A549 (cell line): ENCODE data around the gene C15orf39. TPM values are rescaled to one million over a fixed set of nuclear protein-coding genes. Genes with fewer than 3 reads are reported as not detected.

ENCODE experiments used
- ATAC-seq, 2 experiments: fragments of 200-7000 bp in 1 of 2; fragments of >200 bp in 1 of 2; cut with Nextera tagmentation in 1 of 2; cut with Tn5 transposase in 1 of 2; 3 replicates each; pipeline versions ENCODE4 v1.8.0 to v1.9.1; 2018 to 2020; ENCODE audit warnings: mild to moderate bottlenecking in 1 of 2, moderate library complexity in 1 of 2
- CTCF ChIA-PET: fragments of 300-600 bp; sonication (Branson Sonifier 250); formaldehyde crosslinking; extraction: SDS; loops from one replicate; lab custom pipeline; 2021; ENCODE audit warnings: antibody characterized with exemption, inconsistent platforms; lab: Yijun Ruan, JAX
- POLR2A ChIA-PET: fragments of 350-600 bp; formaldehyde crosslinking; extraction: SDS; loops from one replicate; lab custom pipeline; 2021; ENCODE audit warnings: antibody characterized with exemption, inconsistent platforms; lab: Yijun Ruan, JAX
- DNase-seq, 2 experiments: peaks; one replicate each; pipeline versions ENCODE4 v3.0.0 to v3.0.0-alpha.2; 2011 to 2016; ENCODE audit warnings: low read depth in 1 of 2, low spot score in 1 of 2
- FAIRE-seq: peaks from 2 replicates; lab custom pipeline; 2011; peaks lifted over from hg19 to GRCh38; lab: Jason Lieb, UNC
- H3K27ac ChIP-seq, 2 experiments: fragments of >200 bp; sonication (Bioruptor Twin); formaldehyde crosslinking; 3 replicates each; pipeline ENCODE4 v1.5.1; 2016 to 2017
- H3K4me1 ChIP-seq: fragments of >200 bp; sonication (Bioruptor Twin); formaldehyde crosslinking; 3 replicates; pipeline ENCODE4 v1.6.1; 2016
- H3K4me2 ChIP-seq: fragments of >200 bp; sonication (Bioruptor Twin); formaldehyde crosslinking; 3 replicates; pipeline ENCODE4 v1.6.1; 2016
- H3K4me3 ChIP-seq: fragments of >200 bp; sonication (Bioruptor Twin); formaldehyde crosslinking; 3 replicates; pipeline ENCODE4 v1.5.1; 2016
- H3K9me3 ChIP-seq: fragments of >200 bp; sonication (Bioruptor Twin); formaldehyde crosslinking; 3 replicates; pipeline ENCODE4 v1.6.1; 2016
- BCL3 ChIP-seq: fragments of >200 bp; sonication (Bioruptor Twin); formaldehyde crosslinking; IDR thresholded peaks from 3 replicates; pipeline ENCODE4 v1.6.1; 2016
- CBX2 ChIP-seq: fragments of 200-600 bp; sonication (generic); IDR thresholded peaks from 2 replicates; pipeline ENCODE4 v1.6.1; 2016; ENCODE audit warnings: low read depth, mild to moderate bottlenecking, borderline replicate concordance
- CHD2 ChIP-seq: fragments of 150-350 bp; IDR thresholded peaks from 2 replicates; pipeline ENCODE4 v1.6.1; 2014; ENCODE audit warnings: low read length; ENCODE audit not compliant: partially characterized antibody
- CTCF ChIP-seq: fragments of >200 bp; sonication (Bioruptor Twin); formaldehyde crosslinking; IDR thresholded peaks from 3 replicates; pipeline ENCODE4 v1.5.1; 2016
- HES2 ChIP-seq: fragments of >200 bp; sonication (Bioruptor Twin); formaldehyde crosslinking; IDR thresholded peaks from 2 replicates; pipeline ENCODE4 v1.6.1; 2016
- HOXA7 ChIP-seq: fragments of 250-450 bp; sonication (Bioruptor Pico); IDR thresholded peaks from 2 replicates; pipeline ENCODE4 v1.5.0; 2020; ENCODE audit warnings: mild to moderate bottlenecking, moderate library complexity
- MYC ChIP-seq: IDR thresholded peaks from 2 replicates; pipeline ENCODE4 v1.6.1; 2012; ENCODE audit warnings: mild to moderate bottlenecking, inconsistent platforms, low read length, improper control_type of control experiment, borderline replicate concordance
- NR3C1 ChIP-seq: fragments of >200 bp; sonication (Bioruptor Twin); formaldehyde crosslinking; IDR thresholded peaks from 3 replicates; pipeline ENCODE4 v1.6.1; 2017
- POLR2A ChIP-seq: IDR thresholded peaks from 2 replicates; pipeline ENCODE4 v1.6.1; 2012; ENCODE audit warnings: mild to moderate bottlenecking, low read length
- RAD21 ChIP-seq, 2 experiments: fragments of >200 bp in 1 of 2; sonication (Bioruptor Twin) in 1 of 2; formaldehyde crosslinking in 1 of 2; IDR thresholded peaks in 1 of 2; conservative IDR thresholded peaks in 1 of 2; 2 replicates in 1 of 2; 3 replicates in 1 of 2; pipeline ENCODE4 v1.6.1; 2012 to 2018; ENCODE audit warnings: inconsistent platforms in 1 of 2
- RARB ChIP-seq: fragments of 250-450 bp; sonication (Bioruptor Pico); IDR thresholded peaks from 2 replicates; pipeline ENCODE4 v1.8.0; 2021; ENCODE audit warnings: mild to moderate bottlenecking, moderate library complexity
- RCOR1 ChIP-seq: fragments of 150-350 bp; IDR thresholded peaks from 2 replicates; pipeline ENCODE4 v1.6.1; 2014; ENCODE audit warnings: antibody characterized with exemption, low read length, low read depth
- SREBF2 ChIP-seq: fragments of 450-650 bp; IDR thresholded peaks from 2 replicates; pipeline ENCODE4 v1.6.1; 2014; ENCODE audit warnings: mild to moderate bottlenecking, moderate library complexity
- USF2 ChIP-seq: fragments of 450-650 bp; IDR thresholded peaks from 2 replicates; pipeline ENCODE4 v1.6.1; 2014; ENCODE audit warnings: antibody characterized with exemption
- ZFP36 ChIP-seq: fragments of 450-650 bp; IDR thresholded peaks from 2 replicates; pipeline ENCODE4 v1.6.1; 2014; ENCODE audit warnings: borderline replicate concordance; ENCODE audit not compliant: partially characterized antibody
- ZNF302 ChIP-seq: fragments of 250-450 bp; sonication (Bioruptor Pico); IDR thresholded peaks from 2 replicates; pipeline ENCODE4 v1.9.0; 2021; ENCODE audit warnings: inconsistent platforms, mild to moderate bottlenecking, moderate library complexity
- WGBS: methylation state at CpG from one replicate; pipeline ENCODE4 v1.1.6; 2017; ENCODE audit errors: missing lambda C conversion rate; 5-methylcytosine and 5-hydroxymethylcytosine counted together
- polyA plus RNA-seq, 4 experiments: library from polyadenylated mRNA; depleted of rRNA in 3 of 4; stranded (reverse); fragments of >200 nt; fragmentation: RNase III in 1 of 4; extraction: RNeasy Plus Mini Kit Qiagen cat#74134 plus additional on column Dnase treatment in 1 of 4; gene quantifications; 2 replicates in 3 of 4; 3 replicates in 1 of 4; pipeline ENCODE4 v1.2.3, GENCODE V29; 2011 to 2017
- TF ChIP-seq, protein P1 (sequence below): IDR thresholded peaks from 2 replicates; pipeline ENCODE4 v1.6.1; 2012
- TF ChIP-seq, protein P2 (sequence below): IDR thresholded peaks from 2 replicates; pipeline ENCODE4 v1.6.1; 2012
- TF ChIP-seq, protein P3 (sequence below): IDR thresholded peaks from 2 replicates; pipeline ENCODE4 v1.6.1; 2012; ENCODE audit warnings: low read depth, borderline replicate concordance

The C15orf39 gene
- polyA plus RNA-seq, 2 of the 4 experiments (the other 2 are of a cell fraction) = 5.7 to 16.7 TPM

- ATAC-seq (peak; percentile 10 to 14; a peak in 3 of 6 replicates), DNase-seq (no peak), FAIRE-seq (no peak)
- Histone ChIP-seq H3K4me3 (no peak overlapping the region), H3K4me2 (no peak overlapping the region), H3K27ac (no peak overlapping the region)
- CTCF ChIA-PET = interaction anchor here (0.9 to 15.6 kb wide), 8 partner anchors 9 to 187 kb away, joined by 3 to 324 read pairs (median 6); partner anchors contain the start of genes C15orf39 and PPCDC
- POLR2A ChIA-PET = interaction anchor here (0.6 kb wide), 1 partner anchor 257 kb away, joined by 3 read pairs; the partner anchor contains the start of gene RPP25
- WGBS = 66% methylated on average over 13 of the region's 13 CpGs
- TF ChIP-seq, protein P1, sequence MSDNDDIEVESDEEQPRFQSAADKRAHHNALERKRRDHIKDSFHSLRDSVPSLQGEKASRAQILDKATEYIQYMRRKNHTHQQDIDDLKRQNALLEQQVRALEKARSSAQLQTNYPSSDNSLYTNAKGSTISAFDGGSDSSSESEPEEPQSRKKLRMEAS = no peak
- no peak for TF ChIP-seq HOXA7 (CRISPR knock-in tag)
- TF ChIP-seq, protein P2, sequence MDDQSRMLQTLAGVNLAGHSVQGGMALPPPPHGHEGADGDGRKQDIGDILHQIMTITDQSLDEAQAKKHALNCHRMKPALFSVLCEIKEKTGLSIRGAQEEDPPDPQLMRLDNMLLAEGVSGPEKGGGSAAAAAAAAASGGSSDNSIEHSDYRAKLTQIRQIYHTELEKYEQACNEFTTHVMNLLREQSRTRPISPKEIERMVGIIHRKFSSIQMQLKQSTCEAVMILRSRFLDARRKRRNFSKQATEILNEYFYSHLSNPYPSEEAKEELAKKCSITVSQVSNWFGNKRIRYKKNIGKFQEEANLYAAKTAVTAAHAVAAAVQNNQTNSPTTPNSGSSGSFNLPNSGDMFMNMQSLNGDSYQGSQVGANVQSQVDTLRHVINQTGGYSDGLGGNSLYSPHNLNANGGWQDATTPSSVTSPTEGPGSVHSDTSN = no peak
- TF ChIP-seq RAD21 (conservative IDR thresholded peaks at IDR 0.05 in 1 of 2, IDR thresholded peaks at IDR 0.05 in 1 of 2) = no peak
- TF ChIP-seq USF2 = no peak
- no peak for TF ChIP-seq BCL3
- TF ChIP-seq MYC = no peak
- no peak for TF ChIP-seq SREBF2
- TF ChIP-seq HES2 = no peak
- TF ChIP-seq CHD2 = no peak
- TF ChIP-seq ZFP36 = no peak
- no peak for TF ChIP-seq POLR2A
- no peak for TF ChIP-seq NR3C1
- no peak for TF ChIP-seq CBX2
- no peak for TF ChIP-seq RCOR1
- TF ChIP-seq CTCF = no peak
- no peak for TF ChIP-seq RARB (CRISPR knock-in tag)
- TF ChIP-seq, protein P3, sequence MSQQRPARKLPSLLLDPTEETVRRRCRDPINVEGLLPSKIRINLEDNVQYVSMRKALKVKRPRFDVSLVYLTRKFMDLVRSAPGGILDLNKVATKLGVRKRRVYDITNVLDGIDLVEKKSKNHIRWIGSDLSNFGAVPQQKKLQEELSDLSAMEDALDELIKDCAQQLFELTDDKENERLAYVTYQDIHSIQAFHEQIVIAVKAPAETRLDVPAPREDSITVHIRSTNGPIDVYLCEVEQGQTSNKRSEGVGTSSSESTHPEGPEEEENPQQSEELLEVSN = no peak
- no peak for TF ChIP-seq ZNF302 (CRISPR knock-in tag)
- TF ChIP-seq, all 56 proteins: peak for 0
- Histone ChIP-seq H3K4me1 (no peaks in the 10 kb centered on the region), H3K9me3 (no peaks in the 10 kb centered on the region)
These were observed 12.8 kb downstream of the C15orf39 start for GRCh38 chr15:75214293-75215096.
